Measurements from ENCODE around the gene RXFP4. TPM values are rescaled to one million over a fixed set of nuclear protein-coding genes. Genes with fewer than 3 reads are reported as not detected.

The RXFP4 gene
- total RNA-seq, 4 donors from 2014 or later, result not detected

- 63 to 65% methylated on average over 4 of the region's 4 CpGs for WGBS, 2 donors
- DNase-seq (ENCODE audit: low spot score in 2 of 2), result peak in 1 of 2 donors; percentile 81
- intact Hi-C loops (cut with DNase I; ENCODE audit: low total_unique reads), result no loop called here
- H3K4me3 ChIP-seq (ENCODE audit: low read depth, poor library complexity, severe bottlenecking), result no peak overlapping the region
- no peak for TF ChIP-seq POLR2A (IDR thresholded peaks at IDR 0.05)
- TF ChIP-seq, protein P1, sequence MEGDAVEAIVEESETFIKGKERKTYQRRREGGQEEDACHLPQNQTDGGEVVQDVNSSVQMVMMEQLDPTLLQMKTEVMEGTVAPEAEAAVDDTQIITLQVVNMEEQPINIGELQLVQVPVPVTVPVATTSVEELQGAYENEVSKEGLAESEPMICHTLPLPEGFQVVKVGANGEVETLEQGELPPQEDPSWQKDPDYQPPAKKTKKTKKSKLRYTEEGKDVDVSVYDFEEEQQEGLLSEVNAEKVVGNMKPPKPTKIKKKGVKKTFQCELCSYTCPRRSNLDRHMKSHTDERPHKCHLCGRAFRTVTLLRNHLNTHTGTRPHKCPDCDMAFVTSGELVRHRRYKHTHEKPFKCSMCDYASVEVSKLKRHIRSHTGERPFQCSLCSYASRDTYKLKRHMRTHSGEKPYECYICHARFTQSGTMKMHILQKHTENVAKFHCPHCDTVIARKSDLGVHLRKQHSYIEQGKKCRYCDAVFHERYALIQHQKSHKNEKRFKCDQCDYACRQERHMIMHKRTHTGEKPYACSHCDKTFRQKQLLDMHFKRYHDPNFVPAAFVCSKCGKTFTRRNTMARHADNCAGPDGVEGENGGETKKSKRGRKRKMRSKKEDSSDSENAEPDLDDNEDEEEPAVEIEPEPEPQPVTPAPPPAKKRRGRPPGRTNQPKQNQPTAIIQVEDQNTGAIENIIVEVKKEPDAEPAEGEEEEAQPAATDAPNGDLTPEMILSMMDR (IDR thresholded peaks at IDR 0.05), result no peak
These were observed 901 bp upstream of the RXFP4 start for GRCh38 chr1:155940482-155940992.

GRCh38 chr1:155941845-155942531 is 550 bp downstream of the RXFP4 start:
- 69% methylated on average over 19 to 29 of the region's 29 CpGs for WGBS, 2 donors

DNA sequence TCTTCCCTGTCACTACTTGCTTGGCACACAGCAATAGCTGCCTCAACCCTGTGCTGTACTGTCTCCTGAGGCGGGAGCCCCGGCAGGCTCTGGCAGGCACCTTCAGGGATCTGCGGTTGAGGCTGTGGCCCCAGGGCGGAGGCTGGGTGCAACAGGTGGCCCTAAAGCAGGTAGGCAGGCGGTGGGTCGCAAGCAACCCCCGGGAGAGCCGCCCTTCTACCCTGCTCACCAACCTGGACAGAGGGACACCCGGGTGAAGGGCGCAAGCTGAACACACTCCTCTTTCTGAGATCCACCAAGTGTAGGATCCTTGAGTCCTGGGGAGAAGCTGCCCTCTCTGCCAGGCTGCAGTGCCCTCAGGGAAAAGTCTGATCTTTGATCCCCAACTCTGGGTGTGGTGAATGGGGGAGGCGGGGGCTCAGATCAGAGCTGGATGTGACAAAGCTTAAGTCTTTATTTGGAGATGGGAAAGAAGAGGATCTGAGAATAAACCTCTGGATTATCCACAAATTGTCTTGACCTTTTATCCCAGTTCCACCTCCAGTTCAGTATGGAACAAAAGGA is 1.2 kb downstream of the RXFP4 start:
- DNase-seq (ENCODE audit: low spot score in 2 of 2), result no peak
- WGBS, 2 donors, result 51% methylated on average over 11 of the region's 11 CpGs
- intact Hi-C loops (cut with DNase I; ENCODE audit: low total_unique reads), result no loop called here

More at GRCh38 chr1:155941845-155942531, 550 bp downstream of the RXFP4 start:
- intact Hi-C loops (cut with DNase I; ENCODE audit: low total_unique reads), result no loop called here
- peak in 1 of 2 donors; percentile 66 for DNase-seq (ENCODE audit: low spot score in 2 of 2)
- H3K4me3 ChIP-seq (ENCODE audit: low read depth, poor library complexity, severe bottlenecking), result no peak overlapping the region
- TF ChIP-seq POLR2A (IDR thresholded peaks at IDR 0.05), result no peak
- TF ChIP-seq, protein P1 (IDR thresholded peaks at IDR 0.05), result no peak

DNA sequence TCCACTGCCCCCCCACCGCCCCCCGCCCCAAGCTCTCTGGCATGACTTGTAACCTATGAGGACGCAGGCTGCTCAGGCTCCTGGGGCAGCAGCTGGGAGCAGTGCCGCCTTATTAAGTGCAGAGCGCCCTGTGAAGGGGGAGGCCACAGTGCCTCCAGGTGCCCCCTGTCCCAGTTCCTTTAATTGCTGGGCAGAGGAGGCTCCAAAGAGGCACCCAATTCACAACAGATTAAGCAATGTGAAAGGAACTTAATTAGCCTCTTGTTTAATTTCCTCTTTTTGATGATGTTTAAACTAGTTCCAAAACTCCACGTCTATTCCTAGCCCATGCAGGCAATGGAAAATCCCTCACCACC is 3.0 kb downstream of the RXFP4 start:
- WGBS, 2 donors, result 49 to 51% methylated on average over 6 of the region's 6 CpGs
- no peak for DNase-seq (ENCODE audit: low spot score in 2 of 2)
- intact Hi-C loops (cut with DNase I; ENCODE audit: low total_unique reads), result no loop called here
- H3K4me3 ChIP-seq (ENCODE audit: low read depth, poor library complexity, severe bottlenecking), result no peak overlapping the region
- TF ChIP-seq, protein P1 (IDR thresholded peaks at IDR 0.05), result no peak
- TF ChIP-seq POLR2A (IDR thresholded peaks at IDR 0.05), result no peak

More for the DNA sequence above, 1.2 kb downstream of the RXFP4 start:
- TF ChIP-seq, protein P1 (IDR thresholded peaks at IDR 0.05), result no peak
- TF ChIP-seq POLR2A (IDR thresholded peaks at IDR 0.05), result no peak
- H3K4me3 ChIP-seq (ENCODE audit: low read depth, poor library complexity, severe bottlenecking), result no peak overlapping the region

DNA sequence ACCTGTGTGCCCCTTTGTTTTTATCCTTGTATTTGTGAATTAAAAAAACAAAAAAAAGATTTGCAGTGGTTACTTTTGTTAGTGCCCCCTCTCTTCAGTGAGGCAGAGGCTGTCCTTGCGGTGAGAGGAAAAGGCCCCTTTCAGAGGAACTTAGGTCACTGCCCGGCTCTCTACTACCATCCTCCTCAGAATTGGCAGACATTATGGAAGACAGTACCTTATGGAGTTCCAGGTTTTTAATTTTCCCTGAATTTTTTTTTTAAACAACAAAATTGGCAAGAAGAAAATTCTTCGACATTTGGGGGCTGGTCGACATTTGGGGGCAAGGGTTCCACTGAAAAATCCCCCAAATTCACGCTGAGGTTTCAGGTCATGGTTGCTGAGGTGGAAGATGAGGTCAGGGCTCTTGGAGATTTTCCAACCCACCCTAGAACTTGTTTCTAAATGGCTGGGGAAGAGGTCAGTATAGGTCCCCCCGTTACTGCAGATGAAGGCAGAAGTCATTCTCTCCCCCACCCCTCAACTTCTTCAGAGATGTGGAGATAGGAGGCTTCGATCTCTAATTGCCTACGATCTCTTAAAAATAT is 5.3 kb downstream of the RXFP4 start:
- H3K4me3 ChIP-seq (ENCODE audit: low read depth, poor library complexity, severe bottlenecking), result no peak overlapping the region
- WGBS, 2 donors, result 87 to 88% methylated on average over 8 of the region's 8 CpGs
- DNase-seq (ENCODE audit: low spot score in 2 of 2), result no peak
- intact Hi-C loops (cut with DNase I; ENCODE audit: low total_unique reads), result loop anchor here (5.0 kb wide), 1 partner anchor 41 kb away; no protein-coding TSS in a partner anchor
- TF ChIP-seq, protein P1 (IDR thresholded peaks at IDR 0.05), result no peak
- TF ChIP-seq POLR2A (IDR thresholded peaks at IDR 0.05), result no peak

Measured in lower leg skin (tissue), 4 donors.